Bronchus fibroblast of lung (primary cell): Measurements from ENCODE around the gene TRNT1. TPM values are rescaled to one million over a fixed set of nuclear protein-coding genes. Genes with fewer than 3 reads are reported as not detected.

Experiments used
- total RNA-seq: library from RNA; depleted of rRNA; stranded (reverse); fragments of >200 nt; gene quantifications from 2 replicates; pipeline ENCODE4 v1.2.3, GENCODE V29; 2015

TRNT1 gene
- total RNA-seq = 11.0 and 11.6 TPM in 2 replicates

DNA sequence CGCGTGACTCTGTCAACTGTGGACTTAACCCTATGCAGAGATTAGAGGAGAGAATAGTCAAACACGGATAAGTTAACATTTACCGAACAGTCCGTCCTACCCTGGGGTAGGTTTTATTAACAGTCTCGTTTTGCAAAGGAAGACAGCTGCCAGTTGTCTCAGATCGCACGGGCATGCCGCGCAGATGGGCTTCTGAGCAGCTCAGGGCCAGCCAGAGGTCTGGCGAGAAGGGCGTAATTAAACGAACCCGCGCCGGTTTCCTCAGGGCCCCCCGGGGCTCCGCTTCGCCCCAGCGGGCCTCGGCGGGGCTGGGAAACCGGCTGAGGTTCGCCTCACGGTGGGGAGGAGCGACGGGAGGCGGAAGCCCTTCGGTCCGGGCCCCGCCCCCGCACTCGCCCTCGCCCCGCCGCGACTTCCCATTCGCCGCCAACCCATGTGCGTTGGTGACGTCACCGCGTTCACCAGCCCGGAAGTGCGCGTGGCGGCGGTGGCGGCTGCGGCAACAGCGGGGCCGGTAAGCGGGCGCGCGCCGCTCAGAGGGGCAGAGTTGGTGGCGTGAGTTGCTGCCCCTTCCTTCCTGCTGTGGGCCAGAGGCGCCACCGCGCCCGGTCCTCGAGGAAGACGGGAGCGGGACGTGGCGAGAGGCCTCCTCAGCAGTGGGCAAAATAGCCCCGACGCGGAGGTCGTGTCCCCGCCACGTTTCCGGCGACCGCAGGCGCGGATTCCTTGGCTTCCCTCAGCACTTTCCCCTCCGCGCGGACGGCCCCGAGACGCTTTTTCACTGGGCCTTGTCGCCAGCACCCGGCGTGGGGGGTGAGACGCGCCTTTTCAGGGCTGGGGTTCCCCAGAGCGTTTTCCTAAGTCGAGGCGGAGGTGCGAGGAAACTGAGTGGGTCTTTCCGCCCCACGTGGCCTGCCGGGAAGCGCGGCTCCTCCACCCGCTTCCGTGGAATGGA lies at the start of gene TRNT1:
TRNT1 (plus strand) TSS at position 464 of the 955 bp plus-strand sequence. CDS start 2,101 bp downstream, outside the sequence.

DNA sequence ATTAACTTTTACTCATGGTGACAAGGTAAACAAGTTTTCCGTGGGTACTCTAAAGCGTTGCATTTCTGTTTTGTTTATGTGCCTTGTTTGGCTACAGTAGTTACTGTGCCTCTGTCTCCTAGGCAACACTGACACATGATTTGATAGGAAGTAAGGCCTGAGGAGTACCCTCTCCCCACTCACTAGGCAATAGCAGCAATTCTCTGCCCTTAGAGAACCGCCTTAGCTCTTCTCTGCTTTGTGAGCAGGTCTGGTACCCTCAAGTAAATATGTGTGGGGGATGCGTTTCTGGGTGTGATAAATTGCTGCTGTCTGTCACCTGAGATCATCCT lies 16.5 kb upstream of the TRNT1 start, which contains the start of gene IL5RA:
IL5RA (minus strand) TSS at position 76 of the 332 bp plus-strand sequence. CDS start 5,390 bp downstream, outside the sequence.

GRCh38 chr3:3179407-3180094 lies 52.8 kb downstream of the TRNT1 start, which contains the start of gene CRBN:
TSS of gene CRBN (minus strand) at chr3:3179691. CDS start at chr3:3179687, 4 bp downstream.

Other genes starting within 250 kb of the TRNT1 start
- not detected in 2 replicates for gene IL5RA, start 16.6 kb upstream of the TRNT1 start, total RNA-seq
- 38.7 and 41.9 TPM in 2 replicates for gene CRBN, start 52.8 kb downstream of the TRNT1 start, total RNA-seq